GM12892 (cell line): ENCODE data around the gene CTBP2.

Experiments
- POLR2A ChIP-seq: IDR thresholded peaks from 2 replicates; pipeline ENCODE4 v1.6.1; 2011; ENCODE audit warnings: low read depth, low read length, control low read depth
- POLR2AphosphoS5 ChIP-seq: IDR thresholded peaks from 2 replicates; pipeline ENCODE4 v1.6.1; 2011; ENCODE audit warnings: low read depth, low read length, control low read depth

GRCh38 chr10:125003901-125004467, 156.4 kb downstream of the CTBP2 start:
- TF ChIP-seq POLR2A = no peak
- no peak for TF ChIP-seq POLR2AphosphoS5
